T-helper 2 cell treated with Interferon-gamma antibody and Interleukin-4, amounts not matched to agents 5 μg/mL and 100 μg/mL, for 36 hours (primary cell): ENCODE data around the gene MARCHF2.
A peak's percentile ranks its signal among the peaks of the same experiment; 100 is the strongest.
"Not testable (repeated sequence)": the region's sequence is repeated elsewhere in the genome, so short reads cannot be mapped to it uniquely, and the experiment has no call there.

Experiments used
- DNase-seq: peaks from one replicate; pipeline ENCODE4 v3.0.0; 2021; ENCODE audit warnings: low spot score
- H3K27ac Mint-ChIP-seq: one replicate; pipeline ENCODE4 v1.8.0; 2021; ENCODE audit warnings: mild to moderate bottlenecking, mixed read lengths
- H3K27me3 Mint-ChIP-seq: one replicate; pipeline ENCODE4 v1.8.0; 2021; ENCODE audit warnings: low read depth, mixed read lengths
- H3K36me3 Mint-ChIP-seq: one replicate; pipeline ENCODE4 v1.8.0; 2021; ENCODE audit warnings: low read depth, mixed read lengths
- H3K4me1 Mint-ChIP-seq: one replicate; pipeline ENCODE4 v1.8.0; 2021; ENCODE audit warnings: low read depth, mixed read lengths
- H3K4me3 Mint-ChIP-seq: one replicate; pipeline ENCODE4 v1.8.0; 2022; ENCODE audit warnings: mild to moderate bottlenecking, moderate library complexity, mixed read lengths
- H3K9me3 Mint-ChIP-seq: one replicate; pipeline ENCODE4 v1.8.0; 2021; ENCODE audit warnings: mixed read lengths

The MARCHF2 gene

GRCh38 chr19:8379156-8379891 lies 33.8 kb upstream of the MARCHF2 start:
- not testable (repeated sequence) for H3K27me3 Mint-ChIP-seq, H3K36me3 Mint-ChIP-seq, H3K9me3 Mint-ChIP-seq, DNase-seq, H3K27ac Mint-ChIP-seq, H3K4me1 Mint-ChIP-seq, H3K4me3 Mint-ChIP-seq

DNA sequence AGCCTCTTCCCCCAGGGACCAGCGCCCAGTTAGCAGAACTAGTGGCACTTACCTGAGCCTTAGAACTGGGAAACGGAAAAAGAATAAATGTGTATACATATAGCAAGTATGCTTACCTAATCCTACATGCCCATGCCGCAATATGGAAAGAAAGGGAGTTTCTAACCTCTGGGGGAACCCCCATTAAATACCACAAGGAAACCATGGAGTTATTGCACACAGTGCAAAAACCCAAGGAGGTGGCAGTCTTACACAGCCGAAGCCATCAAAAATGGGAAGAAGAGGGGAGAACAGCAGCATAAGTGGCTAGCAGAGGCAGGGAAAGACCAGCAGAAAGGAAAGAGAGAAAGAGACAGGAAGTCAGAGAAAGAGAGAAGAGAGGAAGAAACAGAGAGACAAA lies 28.5 kb upstream of the MARCHF2 start:
- H3K27ac Mint-ChIP-seq, H3K9me3 Mint-ChIP-seq, H3K36me3 Mint-ChIP-seq, H3K4me1 Mint-ChIP-seq, DNase-seq, H3K4me3 Mint-ChIP-seq, H3K27me3 Mint-ChIP-seq: not testable (repeated sequence)

- not testable (repeated sequence) for DNase-seq, H3K27me3 Mint-ChIP-seq, H3K4me3 Mint-ChIP-seq, H3K36me3 Mint-ChIP-seq, H3K27ac Mint-ChIP-seq, H3K9me3 Mint-ChIP-seq, H3K4me1 Mint-ChIP-seq
Observed at GRCh38 chr19:8385103-8385502, 28.0 kb upstream of the MARCHF2 start.

GRCh38 chr19:8385566-8385965 lies 27.5 kb upstream of the MARCHF2 start:
- not testable (repeated sequence) for H3K4me3 Mint-ChIP-seq, H3K4me1 Mint-ChIP-seq, DNase-seq, H3K27me3 Mint-ChIP-seq, H3K27ac Mint-ChIP-seq, H3K36me3 Mint-ChIP-seq, H3K9me3 Mint-ChIP-seq

- H3K27ac Mint-ChIP-seq, H3K27me3 Mint-ChIP-seq, DNase-seq, H3K4me1 Mint-ChIP-seq, H3K36me3 Mint-ChIP-seq, H3K4me3 Mint-ChIP-seq, H3K9me3 Mint-ChIP-seq: not testable (repeated sequence)
Observed at GRCh38 chr19:8386419-8386818, 26.7 kb upstream of the MARCHF2 start.

DNA sequence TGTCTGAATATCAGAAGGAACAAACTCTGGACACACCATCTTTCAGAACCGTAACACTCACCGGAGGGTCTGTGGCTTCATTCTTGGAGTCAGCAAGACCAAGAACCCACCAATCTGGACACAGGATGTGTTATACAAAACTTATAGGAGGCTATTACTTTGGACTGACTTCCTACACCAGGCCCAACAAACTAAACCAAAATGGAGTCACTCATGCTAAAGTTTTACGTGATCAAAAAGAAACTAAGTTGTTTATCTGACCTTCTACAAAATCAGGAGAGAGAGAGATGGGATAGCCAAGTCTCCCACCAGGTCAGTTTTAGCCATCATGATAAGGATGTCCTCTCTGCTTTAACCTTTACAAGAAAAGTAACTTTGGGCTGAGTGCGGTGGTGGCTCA lies 26.1 kb upstream of the MARCHF2 start:
- Mint-ChIP-seq H3K9me3 (no peaks in the 10 kb centered on the region), H3K27ac (no peak overlapping the region), H3K4me3 (no peak overlapping the region), H3K36me3 (peaks cover 3% of the 10 kb centered on the region), H3K4me1 (peaks cover 9% of the 10 kb centered on the region), H3K27me3 (no peaks in the 10 kb centered on the region)
- DNase-seq = no peak

DNA sequence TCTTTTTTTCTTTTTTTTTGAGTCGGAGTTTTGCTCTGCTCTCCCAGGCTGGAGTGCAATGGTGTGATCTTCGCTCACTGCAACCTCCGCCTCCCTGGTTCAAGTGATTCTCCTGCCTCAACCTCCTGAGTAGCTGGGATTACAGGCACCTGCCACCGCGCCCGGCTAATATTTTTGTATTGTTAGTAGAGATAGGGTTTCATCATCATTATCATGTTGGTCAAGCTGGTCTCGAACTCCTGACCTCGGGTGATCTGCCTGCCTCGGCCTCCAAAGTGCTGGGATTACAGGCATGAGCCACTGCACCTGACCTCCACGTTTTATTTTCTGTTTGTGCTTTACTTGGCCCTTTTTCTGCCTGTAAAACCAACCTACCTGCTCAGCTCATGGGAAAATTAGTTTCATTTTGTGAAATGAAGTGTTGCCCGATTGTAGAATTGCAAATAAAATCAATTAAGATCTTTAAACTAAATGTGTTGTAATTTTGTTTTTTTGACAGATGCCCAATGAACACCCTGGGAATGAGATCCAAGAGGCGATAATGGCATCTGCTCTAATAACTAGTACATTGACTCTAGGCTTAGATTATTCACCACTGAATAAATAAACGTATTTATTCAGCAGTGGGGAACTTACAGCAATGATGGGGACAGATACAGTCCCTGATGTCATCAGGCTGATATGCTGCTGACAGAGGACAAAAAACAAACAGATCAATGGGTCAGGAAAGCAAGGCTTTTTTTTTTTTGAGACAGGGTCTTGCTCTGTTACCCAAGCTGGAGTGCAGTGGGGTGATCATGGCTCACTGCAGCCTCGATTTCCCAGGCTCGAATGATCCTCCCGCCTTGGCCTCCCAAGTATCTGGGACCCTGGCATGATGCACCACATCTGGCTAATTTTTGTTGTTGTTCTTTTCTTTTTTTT lies 25.2 kb upstream of the MARCHF2 start:
- Mint-ChIP-seq H3K27me3 (no peaks in the 10 kb centered on the region), H3K4me1 (peaks cover 10% of the 10 kb centered on the region), H3K4me3 (peak overlapping the region; percentile 46), H3K9me3 (no peaks in the 10 kb centered on the region), H3K27ac (peak overlapping the region; percentile 47), H3K36me3 (peaks cover 4% of the 10 kb centered on the region)
- DNase-seq = no peak

DNA sequence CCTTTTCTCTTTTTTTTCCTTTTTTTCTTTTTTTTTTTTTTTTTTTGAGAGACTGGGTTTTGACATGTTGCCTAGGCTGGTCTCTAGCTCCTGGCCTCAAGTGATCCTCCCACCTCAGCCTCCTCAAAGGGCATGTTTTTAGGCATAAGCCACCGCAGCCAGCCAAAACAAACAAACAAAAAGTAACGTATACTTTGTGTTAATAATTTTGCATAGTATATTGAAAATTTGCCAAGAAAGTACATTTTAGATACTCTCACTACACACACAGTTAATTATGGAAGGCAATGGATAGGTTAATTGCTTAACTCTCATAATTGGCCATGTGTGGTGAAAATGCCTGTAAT lies 24.5 kb upstream of the MARCHF2 start:
- no peak overlapping the region for H3K27ac Mint-ChIP-seq
- no peaks in the 10 kb centered on the region for H3K27me3 Mint-ChIP-seq
- H3K4me3 Mint-ChIP-seq = no peak overlapping the region
- H3K9me3 Mint-ChIP-seq = no peaks in the 10 kb centered on the region
- H3K36me3 Mint-ChIP-seq = peaks cover 5% of the 10 kb centered on the region
- DNase-seq = no peak
- H3K4me1 Mint-ChIP-seq = peaks cover 12% of the 10 kb centered on the region

- peaks cover 5% of the 10 kb centered on the region for H3K36me3 Mint-ChIP-seq
- peak; percentile 99 for DNase-seq
- H3K4me1 Mint-ChIP-seq = peaks cover 14% of the 10 kb centered on the region
- peak within 1 kb of the TSS; percentile 97 for H3K27ac Mint-ChIP-seq
- H3K4me3 Mint-ChIP-seq = peak within 1 kb of the TSS; percentile 92
- no peaks in the 10 kb centered on the region for H3K27me3 Mint-ChIP-seq
- no peaks in the 10 kb centered on the region for H3K9me3 Mint-ChIP-seq
Observed at GRCh38 chr19:8389891-8390616, 23.1 kb upstream of the MARCHF2 start, which contains the start of gene RAB11B. Gene RAB11B, plus strand, starts transcription at chr19:8390360. Its CDS starts 57 bp downstream, at chr19:8390417.

- Mint-ChIP-seq H3K4me3 (peak overlapping the region; percentile 78), H3K36me3 (peaks cover 5% of the 10 kb centered on the region), H3K27me3 (no peaks in the 10 kb centered on the region), H3K27ac (peak overlapping the region; percentile 79), H3K9me3 (no peaks in the 10 kb centered on the region), H3K4me1 (peaks cover 14% of the 10 kb centered on the region)
- DNase-seq = peak; percentile 89
Observed at GRCh38 chr19:8390617-8390981, 22.5 kb upstream of the MARCHF2 start.

- Mint-ChIP-seq H3K36me3 (peaks cover 5% of the 10 kb centered on the region), H3K4me3 (peak overlapping the region; percentile 78)
Observed at GRCh38 chr19:8391198-8392016, 21.7 kb upstream of the MARCHF2 start.

GRCh38 chr19:8392017-8392591 lies 21.0 kb upstream of the MARCHF2 start:
- H3K27ac Mint-ChIP-seq = no peak overlapping the region
- DNase-seq = no peak
- H3K27me3 Mint-ChIP-seq = no peaks in the 10 kb centered on the region
- H3K9me3 Mint-ChIP-seq = no peaks in the 10 kb centered on the region
- H3K4me1 Mint-ChIP-seq = peaks cover 22% of the 10 kb centered on the region
- no peak overlapping the region for H3K4me3 Mint-ChIP-seq
- peaks cover 9% of the 10 kb centered on the region for H3K36me3 Mint-ChIP-seq

More at GRCh38 chr19:8391198-8392016, 21.7 kb upstream of the MARCHF2 start:
- no peaks in the 10 kb centered on the region for H3K9me3 Mint-ChIP-seq
- H3K27me3 Mint-ChIP-seq = no peaks in the 10 kb centered on the region
- H3K4me1 Mint-ChIP-seq = peaks cover 18% of the 10 kb centered on the region
- no peak for DNase-seq
- peak overlapping the region; percentile 79 for H3K27ac Mint-ChIP-seq

DNA sequence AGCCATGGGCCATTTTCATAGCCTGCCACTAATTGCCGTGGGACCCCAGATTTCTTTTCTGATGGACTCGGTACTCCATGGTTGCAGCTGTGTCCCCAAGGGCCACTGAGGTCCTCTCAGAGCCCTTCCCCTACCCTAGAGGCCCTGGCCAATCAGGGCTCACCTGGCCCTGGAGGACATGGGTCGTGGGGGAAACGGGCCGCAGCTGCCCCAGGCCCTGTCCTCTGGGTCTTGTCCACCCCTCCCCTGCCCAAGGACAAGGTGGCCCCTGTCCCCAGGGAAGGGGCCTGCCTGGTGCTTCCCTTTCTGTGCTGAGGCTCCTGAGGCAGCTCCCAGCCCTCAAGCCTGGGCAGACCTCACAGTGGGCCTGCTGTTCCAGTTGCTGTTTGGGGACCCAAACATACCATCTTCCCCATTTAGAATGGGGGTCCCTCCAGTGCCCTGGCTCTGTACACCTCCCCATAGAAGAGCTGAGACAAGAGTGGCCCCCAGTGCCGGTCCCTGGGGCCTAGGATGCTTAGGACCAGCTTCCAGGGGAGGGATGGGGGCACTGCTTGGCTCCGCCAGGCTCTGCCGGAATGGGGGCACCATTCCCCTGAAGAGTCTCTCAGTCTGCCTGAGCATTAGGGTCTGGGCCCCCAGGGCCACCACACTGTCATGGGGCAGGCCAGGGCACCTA lies 19.8 kb upstream of the MARCHF2 start:
- no peak for DNase-seq
- no peaks in the 10 kb centered on the region for H3K9me3 Mint-ChIP-seq
- H3K36me3 Mint-ChIP-seq = peaks cover 7% of the 10 kb centered on the region
- H3K27ac Mint-ChIP-seq = no peak overlapping the region
- H3K4me3 Mint-ChIP-seq = peak overlapping the region; percentile 13
- H3K27me3 Mint-ChIP-seq = no peaks in the 10 kb centered on the region
- peaks cover 23% of the 10 kb centered on the region for H3K4me1 Mint-ChIP-seq
